GM12878 (cell line): Measurements from ENCODE around the gene UBE3B. TPM values are rescaled to one million over a fixed set of nuclear protein-coding genes. Genes with fewer than 3 reads are reported as not detected.

Source experiments
- ATAC-seq: fragments of 200-7000 bp; cut with Tn5 transposase; 3 replicates; pipeline ENCODE4 v1.9.1; 2020; ENCODE audit warnings: mild to moderate bottlenecking, moderate library complexity
- BruUV-seq: library from RNA; stranded (reverse); fragments of 400-500 nt; replicated peaks from 2 replicates; lab custom pipeline; 2021; lab: Mats Ljungman, UMichigan
- CTCF ChIA-PET: fragments of 300-600 bp; sonication (Branson Sonifier 250); formaldehyde crosslinking; extraction: SDS; loops from one replicate; lab custom pipeline; 2021; ENCODE audit warnings: inconsistent platforms; lab: Yijun Ruan, JAX
- POLR2A ChIA-PET: fragments of 350-600 bp; formaldehyde crosslinking; extraction: SDS; loops from one replicate; lab custom pipeline; 2021; ENCODE audit warnings: inconsistent platforms; lab: Charles Lee
- RAD21 ChIA-PET: fragments of 300-600 bp; sonication (Branson Sonifier 250); formaldehyde crosslinking; loops from one replicate; lab custom pipeline; 2023; ENCODE audit warnings: antibody characterized with exemption; ENCODE audit not compliant: unreplicated experiment; lab: Charles Lee
- SMC1A ChIA-PET: fragments of 300-600 bp; sonication (Branson Sonifier 250); formaldehyde crosslinking; loops from one replicate; lab custom pipeline; 2023; ENCODE audit not compliant: unreplicated experiment, uncharacterized antibody; lab: Charles Lee
- DNase-seq: peaks from one replicate; pipeline ENCODE4 v3.0.0-alpha.2; 2011; ENCODE audit warnings: low read depth, low spot score
- FAIRE-seq: peaks from 3 replicates; lab custom pipeline; 2011; peaks lifted over from hg19 to GRCh38; lab: Jason Lieb, UNC
- H2AFZ ChIP-seq: 2 replicates; pipeline ENCODE4 v1.6.0; 2011; ENCODE audit warnings: low read depth, low read length, control low read depth; ENCODE audit not compliant: control insufficient read depth
- H3K27ac ChIP-seq: 2 replicates; pipeline ENCODE4 v1.5.1; 2011; ENCODE audit warnings: control low read depth; ENCODE audit not compliant: control insufficient read depth, insufficient read depth
- H3K27me3 ChIP-seq, 2 experiments: replicated peaks in 1 of 2; 2 replicates each; pipeline versions ENCODE4 v1.6.0 to v1.6.1; 2011; ENCODE audit warnings: low read length in 1 of 2; ENCODE audit not compliant: control insufficient read depth in 2 of 2, insufficient read depth in 2 of 2
- H3K36me3 ChIP-seq, 2 experiments: 2 replicates each; pipeline ENCODE4 v1.5.1; 2011; ENCODE audit warnings: low read length in 1 of 2; ENCODE audit not compliant: control insufficient read depth in 2 of 2, insufficient read depth in 2 of 2
- H3K4me1 ChIP-seq: 2 replicates; pipeline ENCODE4 v1.6.1; 2011; ENCODE audit warnings: mild to moderate bottlenecking, low read length, moderate library complexity, mixed read lengths; ENCODE audit not compliant: control insufficient read depth, insufficient read depth
- H3K4me2 ChIP-seq: 2 replicates; pipeline ENCODE4 v1.6.0; 2011; ENCODE audit warnings: control low read depth; ENCODE audit not compliant: control insufficient read depth, insufficient read depth
- H3K4me3 ChIP-seq: fragments of 200-600 bp; sonication (generic); 2 replicates; pipeline ENCODE4 v1.5.1; 2016
- H3K79me2 ChIP-seq: 2 replicates; pipeline ENCODE4 v1.6.0; 2011; ENCODE audit warnings: low read length; ENCODE audit not compliant: control insufficient read depth, insufficient read depth
- H3K9ac ChIP-seq: 2 replicates; pipeline ENCODE4 v1.8.0; 2011; ENCODE audit warnings: low read length, control low read depth, mixed read lengths; ENCODE audit not compliant: control insufficient read depth, insufficient read depth
- H3K9me3 ChIP-seq: replicated peaks from 3 replicates; pipeline ENCODE4 v1.5.1; 2011; ENCODE audit warnings: mild to moderate bottlenecking, low read length; ENCODE audit not compliant: control insufficient read depth, insufficient read depth
- H4K20me1 ChIP-seq: 2 replicates; pipeline ENCODE4 v1.6.0; 2011; ENCODE audit not compliant: control insufficient read depth, insufficient read depth
- CBX3 ChIP-seq: fragments of 200-600 bp; sonication (generic); IDR thresholded peaks from 2 replicates; pipeline ENCODE4 v1.6.1; 2016; ENCODE audit warnings: low read depth, borderline replicate concordance
- DPF2 ChIP-seq: fragments of 450-650 bp; IDR thresholded peaks from 2 replicates; pipeline ENCODE4 v1.6.1; 2017; ENCODE audit warnings: mild to moderate bottlenecking
- GABPA ChIP-seq: IDR thresholded peaks from 2 replicates; pipeline ENCODE4 v1.6.1; 2014; ENCODE audit warnings: antibody characterized with exemption, low read depth, mild to moderate bottlenecking, inconsistent platforms
- IRF4 ChIP-seq: IDR thresholded peaks from 2 replicates; pipeline ENCODE4 v1.6.1; 2011; ENCODE audit warnings: low read depth, low read length
- JUNB ChIP-seq: IDR thresholded peaks from 2 replicates; pipeline ENCODE4 v1.6.1; 2016; ENCODE audit warnings: antibody characterized with exemption, mild to moderate bottlenecking
- MYC ChIP-seq: IDR thresholded peaks from 2 replicates; pipeline ENCODE4 v1.6.1; 2011; ENCODE audit warnings: mild to moderate bottlenecking, low read length, moderate library complexity, inconsistent platforms; ENCODE audit not compliant: insufficient read depth, insufficient replicate concordance, insufficient read length, severe bottlenecking
- NBN ChIP-seq: fragments of 450-650 bp; IDR thresholded peaks from 2 replicates; pipeline ENCODE4 v1.6.1; 2016
- NFXL1 ChIP-seq: fragments of 450-650 bp; IDR thresholded peaks from 2 replicates; pipeline ENCODE4 v1.6.1; 2017; ENCODE audit warnings: antibody characterized with exemption, mild to moderate bottlenecking, borderline replicate concordance
- NRF1 ChIP-seq: conservative IDR thresholded peaks from 2 replicates; pipeline ENCODE4 v1.6.1; 2011; ENCODE audit warnings: mild to moderate bottlenecking, low read depth, low read length, improper control_type of control experiment
- POLR2AphosphoS5 ChIP-seq: IDR thresholded peaks from 2 replicates; pipeline ENCODE4 v1.6.1; 2011; ENCODE audit warnings: mild to moderate bottlenecking, low read length, inconsistent platforms
- RAD21 ChIP-seq: IDR thresholded peaks from 2 replicates; pipeline ENCODE4 v1.6.1; 2011; ENCODE audit warnings: mild to moderate bottlenecking, low read depth, low read length, moderate library complexity; ENCODE audit not compliant: insufficient read depth
- SKIL ChIP-seq: fragments of 450-650 bp; IDR thresholded peaks from 2 replicates; pipeline ENCODE4 v1.6.1; 2017; ENCODE audit warnings: mild to moderate bottlenecking, low read depth, inconsistent platforms; ENCODE audit not compliant: poor library complexity, severe bottlenecking
- SREBF1 ChIP-seq: IDR thresholded peaks from 2 replicates; pipeline ENCODE4 v1.6.1; 2012; ENCODE audit warnings: mild to moderate bottlenecking, low read length
- TCF12 ChIP-seq: IDR thresholded peaks from 2 replicates; pipeline ENCODE4 v1.6.1; 2011; ENCODE audit warnings: low read depth, mild to moderate bottlenecking, low read length
- ZNF622 ChIP-seq: fragments of 450-650 bp; IDR thresholded peaks from 2 replicates; pipeline ENCODE4 v1.6.1; 2017; ENCODE audit warnings: mild to moderate bottlenecking, inconsistent platforms
- WGBS: methylation state at CpG from one replicate; pipeline ENCODE4 v1.1.6; 2016; ENCODE audit warnings: low lambda C conversion rate; ENCODE audit not compliant: insufficient replicate concordance, insufficient coverage; ENCODE audit errors: missing lambda C conversion rate; 5-methylcytosine and 5-hydroxymethylcytosine counted together
- in situ Hi-C: fragments of 300-500 bp; cut with MboI; formaldehyde crosslinking; loops from 9 replicates; pipeline ENCODE4 v1.14.3; 2018; ENCODE audit warnings: mixed read lengths
- intact Hi-C: fragments of 100-400 bp; cut with micrococcal nuclease; formaldehyde crosslinking; loops from one replicate; pipeline ENCODE4 v1.14.2; 2022; ENCODE audit not compliant: unreplicated experiment
- polyA plus RNA-seq, 11 experiments: library from polyadenylated mRNA; depleted of rRNA in 4 of 11; unstranded in 6 of 11; stranded (reverse) in 5 of 11; fragments of >200 nt; fragmentation: Nextera tagmentation in 4 of 11; fragmentation: Illumina TruSeq in 1 of 11; extraction: Ambion mirVana in 4 of 11; extraction: Trizol in 1 of 11; gene quantifications; 1 replicate in 1 of 11; 2 replicates in 10 of 11; pipeline versions ENCODE4 v1.2.1 to v1.2.3, GENCODE V29; 2011 to 2016; ENCODE audit warnings: inconsistent platforms in 2 of 11, missing spikeins in 2 of 11, low read depth in 1 of 11
- total RNA-seq, 4 experiments: library from RNA; depleted of rRNA in 3 of 4; stranded (reverse); fragments of >200 nt in 3 of 4; fragmentation: Illumina TruSeq in 1 of 4; extraction: Trizol in 1 of 4; gene quantifications; 2 replicates each; pipeline versions ENCODE4 v1.2.1 to v1.2.3, GENCODE V29; 2013 to 2021
- TF ChIP-seq, protein P1 (sequence below): IDR thresholded peaks from 2 replicates; pipeline ENCODE4 v1.6.1; 2012; ENCODE audit warnings: low read length, inconsistent platforms
- TF ChIP-seq, protein P2 (sequence below): IDR thresholded peaks from 2 replicates; pipeline ENCODE4 v1.6.1; 2011; ENCODE audit warnings: borderline replicate concordance, low read depth, mild to moderate bottlenecking, moderate library complexity, mixed read lengths, low read length; ENCODE audit not compliant: insufficient read depth; ENCODE audit errors: extremely low read length

The UBE3B gene
- total and polyA plus RNA-seq, 10 of the 15 experiments (the other 5 are each of a cell fraction or from before 2014, with no cell fraction given), result 7.4 to 25.3 (median 17.1) TPM

GRCh38 chr12:109439181-109439580 is 38.3 kb upstream of the UBE3B start:
- H3K9me3 ChIP-seq, result no peaks in the 10 kb centered on the region
- no peak overlapping the region for H3K27ac ChIP-seq
- no peaks in the 10 kb centered on the region for H3K4me1 ChIP-seq
- H3K4me2 ChIP-seq, result no peak overlapping the region
- ATAC-seq (no peak), FAIRE-seq (no peak), DNase-seq (no peak)
- RAD21 ChIA-PET, result no interaction called here
- H3K4me3 ChIP-seq, result no peak overlapping the region
- WGBS, result 42% methylated on average over 6 of the region's 6 CpGs
- no TSS peak for BruUV-seq
- H2AFZ ChIP-seq, result no peak overlapping the region
- SMC1A ChIA-PET, result interaction anchor here (0.6 kb wide), 1 partner anchor 319 kb away, joined by 3 read pairs; no protein-coding TSS in a partner anchor
- no peaks in the 10 kb centered on the region for H3K27me3 ChIP-seq
- no peaks in the 10 kb centered on the region for H4K20me1 ChIP-seq
- H3K79me2 ChIP-seq, result no peaks in the 10 kb centered on the region
- intact Hi-C loops (no loop called here), in situ Hi-C loops (no loop called here)
- CTCF ChIA-PET, result interaction anchor here (1.2 kb wide), 1 partner anchor 11 kb away, joined by 3 read pairs; no protein-coding TSS in a partner anchor
- TF ChIP-seq, protein P1, sequence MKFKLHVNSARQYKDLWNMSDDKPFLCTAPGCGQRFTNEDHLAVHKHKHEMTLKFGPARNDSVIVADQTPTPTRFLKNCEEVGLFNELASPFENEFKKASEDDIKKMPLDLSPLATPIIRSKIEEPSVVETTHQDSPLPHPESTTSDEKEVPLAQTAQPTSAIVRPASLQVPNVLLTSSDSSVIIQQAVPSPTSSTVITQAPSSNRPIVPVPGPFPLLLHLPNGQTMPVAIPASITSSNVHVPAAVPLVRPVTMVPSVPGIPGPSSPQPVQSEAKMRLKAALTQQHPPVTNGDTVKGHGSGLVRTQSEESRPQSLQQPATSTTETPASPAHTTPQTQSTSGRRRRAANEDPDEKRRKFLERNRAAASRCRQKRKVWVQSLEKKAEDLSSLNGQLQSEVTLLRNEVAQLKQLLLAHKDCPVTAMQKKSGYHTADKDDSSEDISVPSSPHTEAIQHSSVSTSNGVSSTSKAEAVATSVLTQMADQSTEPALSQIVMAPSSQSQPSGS, result no peak
- TF ChIP-seq, protein P2, sequence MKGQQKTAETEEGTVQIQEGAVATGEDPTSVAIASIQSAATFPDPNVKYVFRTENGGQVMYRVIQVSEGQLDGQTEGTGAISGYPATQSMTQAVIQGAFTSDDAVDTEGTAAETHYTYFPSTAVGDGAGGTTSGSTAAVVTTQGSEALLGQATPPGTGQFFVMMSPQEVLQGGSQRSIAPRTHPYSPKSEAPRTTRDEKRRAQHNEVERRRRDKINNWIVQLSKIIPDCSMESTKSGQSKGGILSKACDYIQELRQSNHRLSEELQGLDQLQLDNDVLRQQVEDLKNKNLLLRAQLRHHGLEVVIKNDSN, result no peak
- TF ChIP-seq GABPA (no peak), MYC (no peak), ZNF622 (no peak), IRF4 (no peak), TCF12 (no peak), SKIL (no peak), POLR2AphosphoS5 (no peak), NFXL1 (no peak), DPF2 (no peak), RAD21 (no peak), SREBF1 (no peak), CBX3 (no peak), NBN (no peak), JUNB (no peak), NRF1 (no peak)
- no peaks in the 10 kb centered on the region for H3K36me3 ChIP-seq
- POLR2A ChIA-PET, result no interaction called here
- H3K9ac ChIP-seq, result no peak overlapping the region
